Measurements from ENCODE around the gene TFDP1.

TFDP1 gene

GRCh38 chr13:113596321-113597200 lies 12.0 kb downstream of the TFDP1 start:
- DNase-seq (ENCODE audit: low read depth in 1 of 2, low spot score in 1 of 2), result no peak

DNA sequence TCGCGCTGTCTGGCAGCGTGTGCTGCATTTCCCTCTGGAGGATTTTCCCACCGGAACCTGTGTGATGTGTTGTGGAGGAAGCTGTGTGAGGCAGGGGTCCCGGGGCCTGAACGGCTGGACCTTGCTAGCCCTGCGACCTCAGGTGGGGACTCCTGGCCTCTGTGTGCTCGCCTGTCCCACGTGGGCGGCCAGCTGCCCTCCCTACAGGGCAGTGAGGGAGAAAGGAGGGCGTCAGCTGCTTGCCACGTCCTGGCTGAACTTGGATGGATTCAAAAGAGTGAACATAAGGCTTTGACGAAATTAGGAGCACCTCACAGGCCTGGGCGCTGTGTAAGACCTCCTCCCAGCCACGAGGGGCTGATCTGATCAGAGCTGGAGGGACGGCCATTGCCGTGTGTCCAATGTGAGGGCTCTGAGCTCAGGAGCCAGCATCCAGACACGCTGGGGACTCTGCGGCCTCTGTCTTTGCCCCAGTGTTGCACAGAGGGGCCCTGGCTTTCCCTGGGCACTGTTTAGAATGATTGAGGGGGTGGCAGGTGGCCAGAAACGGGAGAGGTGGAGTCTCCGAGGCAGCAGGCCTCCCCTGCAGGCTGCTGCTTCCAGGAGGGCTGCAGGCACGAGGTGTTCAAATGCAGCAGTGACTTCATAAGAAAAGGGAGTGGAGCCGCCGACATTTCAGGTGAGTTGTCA lies 13.0 kb downstream of the TFDP1 start:
- DNase-seq (ENCODE audit: low read depth in 1 of 2, low spot score in 1 of 2), result no peak

GRCh38 chr13:113598081-113598410 lies 13.5 kb downstream of the TFDP1 start:
- DNase-seq (ENCODE audit: low read depth in 1 of 2, low spot score in 1 of 2), result no peak

DNA sequence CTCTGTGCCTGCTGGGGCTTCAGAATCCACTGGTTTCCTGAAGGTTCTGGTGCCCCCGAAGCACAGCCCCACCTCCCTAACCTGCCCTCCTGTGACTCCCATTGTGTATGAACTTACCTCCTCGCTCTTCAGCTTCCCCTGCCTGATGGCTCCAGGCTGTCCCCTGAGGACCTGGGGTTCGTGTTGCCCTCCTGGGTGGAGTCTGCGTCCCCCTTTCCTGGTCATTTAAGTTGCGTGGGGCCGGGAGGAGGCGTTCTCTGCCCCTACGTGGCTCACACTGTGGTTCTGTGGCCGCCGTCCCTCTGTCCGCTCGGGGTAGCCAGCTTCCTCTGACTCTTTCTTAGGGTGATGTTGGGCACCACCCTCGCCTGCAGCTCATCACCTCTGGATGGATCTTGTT lies 13.9 kb downstream of the TFDP1 start:
- no peak for DNase-seq (ENCODE audit: low read depth in 1 of 2, low spot score in 1 of 2)

DNA sequence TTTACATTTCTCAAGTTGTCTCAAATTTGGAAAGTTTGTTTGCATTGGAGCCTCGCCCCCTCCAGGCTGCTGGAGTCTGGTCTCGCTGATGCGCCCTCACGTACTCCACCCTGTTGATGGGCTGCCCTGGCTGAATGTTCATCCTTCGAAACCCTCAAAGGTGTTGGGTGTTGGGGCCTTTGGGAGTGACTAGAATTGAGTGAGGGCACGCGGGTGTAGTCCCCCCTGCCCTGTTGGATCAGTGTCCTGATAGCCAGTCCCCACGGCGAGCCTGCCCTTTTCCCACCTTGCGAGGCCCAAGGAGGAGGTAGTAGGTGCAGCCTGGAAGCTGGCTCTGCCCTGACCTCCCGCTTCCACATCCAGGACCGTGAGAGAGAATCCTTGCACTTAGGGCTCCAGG lies 14.8 kb downstream of the TFDP1 start:
- DNase-seq (ENCODE audit: low read depth in 1 of 2, low spot score in 1 of 2), result no peak

GRCh38 chr13:113601166-113602070 lies 16.9 kb downstream of the TFDP1 start:
- DNase-seq (ENCODE audit: low read depth in 1 of 2, low spot score in 1 of 2), result no peak

DNA sequence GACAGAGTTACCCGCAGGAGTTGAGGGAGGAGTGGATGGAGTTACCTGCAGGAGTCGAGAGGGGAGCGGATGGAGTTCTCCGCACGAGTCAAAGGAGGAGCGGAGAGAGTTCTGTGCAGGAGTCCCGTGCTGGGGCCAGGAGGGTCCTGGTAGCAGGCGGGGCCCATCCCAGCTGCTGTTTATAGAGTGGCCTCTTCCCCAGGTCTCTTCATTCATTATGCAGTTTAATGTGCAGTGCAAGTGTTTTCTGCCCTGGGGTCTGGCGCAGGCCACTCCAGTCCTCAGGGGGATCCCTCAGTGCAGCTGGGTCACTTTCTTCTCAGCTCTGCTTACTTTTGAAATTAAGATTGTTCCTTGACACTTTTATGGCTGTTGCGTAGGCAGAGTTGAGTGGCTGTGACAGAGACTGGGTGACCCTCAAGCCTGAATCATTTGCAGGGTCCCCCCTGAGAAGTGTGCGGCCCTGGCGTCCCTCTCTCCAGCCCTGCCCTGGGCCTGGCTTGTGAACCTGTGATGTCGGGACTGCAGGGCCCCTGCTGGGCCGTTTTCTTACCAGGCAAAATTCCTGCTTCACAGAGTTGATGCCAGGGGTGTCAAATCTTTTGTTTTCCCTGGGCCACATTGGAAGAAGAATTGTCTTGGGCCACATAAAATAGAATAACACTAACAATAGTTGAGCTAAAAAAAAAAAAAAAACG lies 17.9 kb downstream of the TFDP1 start:
- DNase-seq (ENCODE audit: low read depth in 1 of 2, low spot score in 1 of 2), result no peak

DNA sequence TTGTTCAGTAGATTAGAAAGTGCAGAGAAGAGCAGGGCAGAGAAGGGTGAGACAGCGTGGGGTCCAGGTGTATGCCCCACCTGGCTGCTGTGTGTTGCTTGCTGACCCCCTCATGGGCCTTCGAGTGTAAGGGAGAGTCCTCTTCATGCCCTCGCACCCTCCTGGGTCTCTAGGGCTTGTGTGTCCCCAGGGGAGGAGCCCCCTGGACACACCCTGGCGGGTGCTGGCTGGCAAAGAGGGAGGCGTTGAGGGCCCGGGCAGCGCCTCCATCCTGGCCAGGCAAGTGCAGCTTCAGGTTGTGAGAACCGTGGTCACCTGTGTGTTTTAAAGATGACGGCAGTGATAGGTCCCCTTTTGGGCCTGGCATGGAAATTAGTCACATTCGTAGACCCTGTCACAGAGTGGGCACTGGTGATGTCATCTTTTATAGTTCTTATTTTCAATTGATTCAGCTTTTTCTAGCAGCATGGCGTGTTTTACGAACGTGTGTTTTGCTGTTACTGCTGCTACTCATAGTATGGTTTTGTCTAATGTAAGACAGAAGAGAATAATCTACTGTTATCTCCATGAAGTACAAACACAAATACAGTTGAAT lies 18.7 kb downstream of the TFDP1 start:
- DNase-seq (ENCODE audit: low read depth in 1 of 2, low spot score in 1 of 2), result no peak

DNA sequence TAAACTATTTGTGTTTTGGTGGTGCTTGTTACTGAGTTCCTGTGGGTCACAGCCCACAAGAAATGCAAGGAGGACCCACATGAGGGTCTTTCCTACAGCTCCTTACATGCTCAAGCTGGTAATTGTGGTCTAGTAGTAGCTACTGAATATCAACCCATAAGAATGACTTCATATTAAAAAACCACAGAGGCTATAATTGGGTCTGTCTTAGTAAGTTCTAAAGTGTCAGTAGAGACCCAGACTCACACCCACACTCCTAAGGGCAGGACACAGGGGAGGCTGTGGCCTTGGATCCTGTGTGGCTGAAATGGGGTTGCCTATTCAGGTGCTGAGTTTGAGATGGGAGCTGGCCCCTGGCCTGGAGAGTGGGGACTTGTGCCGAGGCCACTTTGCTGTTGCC lies 19.6 kb downstream of the TFDP1 start:
- DNase-seq (ENCODE audit: low read depth in 1 of 2, low spot score in 1 of 2), result no peak

DNA sequence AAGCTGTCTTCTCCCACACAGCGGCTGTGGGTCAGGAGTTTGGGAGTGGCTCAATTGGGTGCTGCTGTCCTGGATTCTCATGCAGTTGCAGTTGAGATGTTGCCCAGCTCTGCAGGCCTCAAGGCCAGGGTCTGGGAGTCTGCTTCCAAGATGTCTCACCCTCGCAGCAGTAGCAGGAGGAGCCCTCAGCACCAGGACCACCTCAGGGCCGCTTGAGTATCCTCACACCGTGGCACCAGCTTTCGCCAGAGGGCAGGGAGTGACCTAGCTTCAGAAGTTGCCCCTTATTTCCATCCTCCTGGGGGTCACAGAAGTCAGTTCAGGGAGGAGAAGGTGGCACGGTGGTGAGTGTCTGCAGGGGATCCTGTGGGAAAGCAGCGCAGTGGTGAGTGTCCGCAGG lies 20.9 kb downstream of the TFDP1 start:
- no peak for DNase-seq (ENCODE audit: low read depth in 1 of 2, low spot score in 1 of 2)

GRCh38 chr13:113605866-113606438 lies 21.4 kb downstream of the TFDP1 start:
- no peak for DNase-seq (ENCODE audit: low read depth in 1 of 2, low spot score in 1 of 2)

DNA sequence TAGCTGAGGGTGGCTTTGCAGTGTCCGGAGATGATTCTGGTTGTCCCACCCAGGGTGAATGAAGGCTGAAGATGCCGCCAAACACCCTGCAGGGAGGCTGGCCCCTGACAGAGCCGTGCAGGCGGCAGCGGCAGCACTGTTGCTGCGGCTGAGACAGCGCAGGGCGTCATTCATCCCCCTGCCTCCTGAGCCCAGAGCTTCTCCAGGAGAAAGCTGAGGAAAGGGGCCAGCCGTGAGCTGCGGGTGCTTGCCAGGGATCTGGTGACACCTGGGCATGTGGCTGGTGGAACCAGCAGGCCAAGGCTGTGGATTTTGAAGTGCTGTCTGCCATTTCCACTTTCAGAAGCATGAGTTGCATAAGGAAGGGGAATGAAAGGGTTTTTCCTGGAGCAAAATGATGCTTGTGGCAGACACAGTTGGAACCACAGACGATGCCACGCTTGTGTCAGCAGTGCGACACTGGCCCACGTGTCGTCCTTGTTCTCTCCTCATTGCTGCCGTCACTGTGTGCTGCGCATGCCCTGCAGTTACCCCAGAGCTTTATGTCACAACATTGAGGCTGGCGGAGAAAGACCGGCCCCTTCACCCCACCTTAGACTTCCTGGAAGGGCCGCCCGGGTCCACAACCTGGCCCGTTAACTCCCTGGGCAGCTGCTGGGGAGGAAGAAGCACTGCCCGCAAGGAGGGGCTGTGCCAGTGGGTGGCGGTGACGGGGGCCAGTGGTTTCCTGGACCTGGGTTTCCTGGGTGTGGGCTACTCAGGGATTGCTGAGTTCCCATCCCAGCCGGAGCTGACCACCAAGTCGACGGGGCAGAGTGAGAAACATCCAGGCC lies 22.7 kb downstream of the TFDP1 start:
- no peak for DNase-seq (ENCODE audit: low read depth in 1 of 2, low spot score in 1 of 2)

DNA sequence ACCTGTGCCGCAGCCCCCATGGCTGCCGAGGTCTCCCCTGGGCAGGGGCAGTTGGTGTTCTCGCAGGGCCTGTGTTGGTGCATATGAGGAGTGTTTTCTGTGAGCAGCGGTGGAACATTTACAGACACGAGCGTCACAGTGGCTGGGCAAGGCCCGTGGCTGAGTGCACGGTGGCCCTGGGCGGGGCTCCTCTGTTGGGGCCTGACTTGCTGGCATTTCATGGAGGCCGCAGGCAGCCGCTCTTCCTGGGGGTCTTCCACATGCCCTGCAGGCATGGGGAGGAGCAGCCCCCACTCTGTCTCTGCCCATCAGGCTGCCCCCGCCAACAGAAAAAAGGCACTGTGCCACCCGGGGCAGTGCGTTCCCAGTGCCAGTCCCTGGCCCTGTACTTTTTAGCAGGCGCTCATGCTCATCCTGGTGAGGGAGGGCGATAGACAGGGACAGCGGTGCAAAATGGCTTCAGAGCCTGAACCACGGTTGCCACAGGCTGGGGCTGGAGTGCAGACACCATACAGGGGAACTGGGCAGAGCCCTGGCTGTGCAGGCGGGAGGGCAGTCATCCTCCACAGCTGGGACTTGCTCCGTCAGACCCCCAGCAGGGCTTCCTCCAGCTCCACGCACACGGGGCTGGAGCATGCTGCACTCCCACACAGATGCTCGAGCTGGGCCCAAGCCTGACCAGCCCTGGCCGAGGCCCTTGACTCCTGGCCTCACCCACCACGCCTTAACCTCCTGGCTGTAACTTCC lies 23.5 kb downstream of the TFDP1 start:
- no peak for DNase-seq (ENCODE audit: low read depth in 1 of 2, low spot score in 1 of 2)

DNA sequence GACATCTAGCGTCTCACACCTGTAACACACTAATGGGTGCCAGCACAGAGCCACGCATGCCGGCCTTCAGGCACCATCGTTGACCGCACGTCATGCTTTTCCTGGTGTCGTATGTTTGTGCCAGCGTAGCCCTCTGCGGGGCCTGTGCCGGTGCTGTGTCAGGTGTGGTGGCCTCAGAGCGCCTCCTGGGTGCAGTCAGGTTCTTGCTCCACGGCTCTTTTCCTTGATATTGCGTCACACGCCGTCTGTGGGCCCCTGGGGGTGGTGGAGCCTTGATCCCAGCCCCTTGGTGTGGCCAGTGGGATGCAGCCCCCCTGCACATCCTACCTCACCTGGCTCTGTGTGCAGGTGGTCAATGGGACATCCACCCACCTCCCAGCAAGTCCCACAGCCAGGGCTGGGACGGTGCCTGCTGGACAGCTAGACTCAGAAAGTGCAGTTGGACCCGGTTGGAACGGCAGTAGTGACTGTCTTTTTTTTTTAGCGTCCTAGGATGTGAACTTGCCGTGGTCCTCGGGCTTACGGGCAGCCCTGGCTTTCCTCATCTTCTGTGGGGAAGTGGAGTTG lies 24.5 kb downstream of the TFDP1 start:
- DNase-seq (ENCODE audit: low read depth in 1 of 2, low spot score in 1 of 2), result no peak

DNA sequence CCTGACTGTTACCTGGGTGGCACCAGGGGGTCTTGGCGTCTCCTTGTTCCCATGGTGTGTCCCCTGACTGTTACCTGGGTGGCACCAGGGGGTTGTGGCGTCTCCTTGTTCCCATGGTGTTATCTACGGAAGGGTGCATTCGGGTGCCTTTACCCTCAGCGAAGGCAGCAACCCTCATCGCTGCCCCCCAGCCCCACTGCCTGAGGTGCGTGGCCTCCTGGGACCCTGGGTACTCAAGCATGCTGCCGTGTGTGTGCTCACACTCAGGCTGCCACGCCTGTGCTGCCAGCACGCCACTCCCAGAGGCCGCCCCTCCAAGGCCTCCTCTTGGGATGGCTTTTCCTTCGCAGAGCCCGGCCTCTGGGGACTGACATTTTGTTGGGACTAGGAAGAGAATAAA lies 25.1 kb downstream of the TFDP1 start:
- DNase-seq (ENCODE audit: low read depth in 1 of 2, low spot score in 1 of 2), result no peak

GRCh38 chr13:113610266-113610665 lies 25.7 kb downstream of the TFDP1 start:
- no peak for DNase-seq (ENCODE audit: low read depth in 1 of 2, low spot score in 1 of 2)

- DNase-seq (ENCODE audit: low read depth in 1 of 2, low spot score in 1 of 2), result no peak
These were observed 27.4 kb downstream of the TFDP1 start for GRCh38 chr13:113611996-113612395.

DNA sequence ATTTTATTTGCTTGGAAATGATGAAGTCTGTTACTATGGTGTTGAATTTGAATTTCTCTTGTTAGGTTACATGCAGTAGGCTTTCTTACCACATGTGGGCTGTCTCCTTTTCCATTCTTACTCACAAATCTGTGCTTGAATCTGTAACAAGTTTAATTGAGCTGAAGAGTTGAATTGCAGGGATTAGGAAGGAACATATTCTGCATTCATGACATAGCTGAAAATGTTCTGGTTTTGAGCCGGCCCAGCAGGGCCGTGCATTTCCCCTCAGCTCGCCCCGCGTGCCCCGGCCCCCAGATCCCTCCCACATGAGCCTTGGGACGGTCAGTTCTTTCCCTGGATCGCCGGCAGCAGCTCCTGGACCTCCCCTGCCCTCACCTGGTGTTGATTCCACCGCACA lies 28.1 kb downstream of the TFDP1 start:
- no peak for DNase-seq (ENCODE audit: low read depth in 1 of 2, low spot score in 1 of 2)

All from stimulated activated CD4-positive, alpha-beta T cell treated with anti-CD3 and anti-CD28 coated beads, Interleukin-15, amount 100 ng/mL, for 1 hour (primary cell).